ENCODE measurements around the gene MMP24.
A peak's percentile ranks its signal among the peaks of the same experiment; 100 is the strongest.

MMP24 gene

GRCh38 chr20:35215066-35215956 lies 11.2 kb upstream of the MMP24 start:
- TF ChIP-seq POLR2AphosphoS5 (IDR thresholded peaks at IDR 0.05; ENCODE audit: low read depth, low read length) (no peak), TAF1 (IDR thresholded peaks at IDR 0.05; ENCODE audit: borderline replicate concordance, insufficient read depth, low read length) (no peak), SIN3A (IDR thresholded peaks at IDR 0.05; ENCODE audit: borderline replicate concordance, insufficient read depth, low read length) (no peak)

GRCh38 chr20:35216541-35216940 lies 9.9 kb upstream of the MMP24 start:
- TF ChIP-seq SIN3A (IDR thresholded peaks at IDR 0.05; ENCODE audit: borderline replicate concordance, insufficient read depth, low read length) (no peak), POLR2AphosphoS5 (IDR thresholded peaks at IDR 0.05; ENCODE audit: low read depth, low read length) (no peak), FOXP2 (optimal IDR thresholded peaks at IDR 0.05; ENCODE audit: borderline replicate concordance, extremely low read depth, extremely low read length, insufficient read depth) (no peak), REST (IDR thresholded peaks at IDR 0.05; ENCODE audit: insufficient read depth in 1 of 2, low read depth in 2 of 2, low read length in 2 of 2) (no peak), TAF1 (IDR thresholded peaks at IDR 0.05; ENCODE audit: borderline replicate concordance, insufficient read depth, low read length) (no peak)

- no peak for TF ChIP-seq REST (IDR thresholded peaks at IDR 0.05; ENCODE audit: insufficient read depth in 1 of 2, low read depth in 2 of 2, low read length in 2 of 2)
- no peak for TF ChIP-seq TAF1 (IDR thresholded peaks at IDR 0.05; ENCODE audit: borderline replicate concordance, insufficient read depth, low read length)
- no peak for TF ChIP-seq FOXP2 (optimal IDR thresholded peaks at IDR 0.05; ENCODE audit: borderline replicate concordance, extremely low read depth, extremely low read length, insufficient read depth)
- TF ChIP-seq POLR2AphosphoS5 (IDR thresholded peaks at IDR 0.05; ENCODE audit: low read depth, low read length): no peak
- no peak for TF ChIP-seq SIN3A (IDR thresholded peaks at IDR 0.05; ENCODE audit: borderline replicate concordance, insufficient read depth, low read length)
These were observed 2.5 kb upstream of the MMP24 start for GRCh38 chr20:35223941-35224340.

GRCh38 chr20:35224536-35224935 lies 2.0 kb upstream of the MMP24 start:
- TF ChIP-seq TAF1 (IDR thresholded peaks at IDR 0.05; ENCODE audit: borderline replicate concordance, insufficient read depth, low read length) (no peak), SIN3A (IDR thresholded peaks at IDR 0.05; ENCODE audit: borderline replicate concordance, insufficient read depth, low read length) (no peak), POLR2AphosphoS5 (IDR thresholded peaks at IDR 0.05; ENCODE audit: low read depth, low read length) (no peak), FOXP2 (optimal IDR thresholded peaks at IDR 0.05; ENCODE audit: borderline replicate concordance, extremely low read depth, extremely low read length, insufficient read depth) (no peak), REST (IDR thresholded peaks at IDR 0.05; ENCODE audit: insufficient read depth in 1 of 2, low read depth in 2 of 2, low read length in 2 of 2) (no peak)

GRCh38 chr20:35225319-35226125 lies 968 bp upstream of the MMP24 start:
- TF ChIP-seq REST (IDR thresholded peaks at IDR 0.05; ENCODE audit: insufficient read depth in 1 of 2, low read depth in 2 of 2, low read length in 2 of 2) (0 out of 4 replicates have a peak, but pooled peaks of 1 of the 2 experiments have one; percentile 37), SIN3A (IDR thresholded peaks at IDR 0.05; ENCODE audit: borderline replicate concordance, insufficient read depth, low read length) (no peak), TAF1 (IDR thresholded peaks at IDR 0.05; ENCODE audit: borderline replicate concordance, insufficient read depth, low read length) (no peak), POLR2AphosphoS5 (IDR thresholded peaks at IDR 0.05; ENCODE audit: low read depth, low read length) (no peak)
